Activated CD4-positive, alpha-beta T cell treated with anti-CD3 and anti-CD28 coated beads for 1 hour (primary cell): ENCODE results near the gene P2RX6.
"Not testable (repeated sequence)": the region's sequence is repeated elsewhere in the genome, so short reads cannot be mapped to it uniquely, and the experiment has no call there.

Experiments used
- DNase-seq: peaks from one replicate; pipeline ENCODE4 v3.0.0-alpha.2; 2020

The P2RX6 gene

DNA sequence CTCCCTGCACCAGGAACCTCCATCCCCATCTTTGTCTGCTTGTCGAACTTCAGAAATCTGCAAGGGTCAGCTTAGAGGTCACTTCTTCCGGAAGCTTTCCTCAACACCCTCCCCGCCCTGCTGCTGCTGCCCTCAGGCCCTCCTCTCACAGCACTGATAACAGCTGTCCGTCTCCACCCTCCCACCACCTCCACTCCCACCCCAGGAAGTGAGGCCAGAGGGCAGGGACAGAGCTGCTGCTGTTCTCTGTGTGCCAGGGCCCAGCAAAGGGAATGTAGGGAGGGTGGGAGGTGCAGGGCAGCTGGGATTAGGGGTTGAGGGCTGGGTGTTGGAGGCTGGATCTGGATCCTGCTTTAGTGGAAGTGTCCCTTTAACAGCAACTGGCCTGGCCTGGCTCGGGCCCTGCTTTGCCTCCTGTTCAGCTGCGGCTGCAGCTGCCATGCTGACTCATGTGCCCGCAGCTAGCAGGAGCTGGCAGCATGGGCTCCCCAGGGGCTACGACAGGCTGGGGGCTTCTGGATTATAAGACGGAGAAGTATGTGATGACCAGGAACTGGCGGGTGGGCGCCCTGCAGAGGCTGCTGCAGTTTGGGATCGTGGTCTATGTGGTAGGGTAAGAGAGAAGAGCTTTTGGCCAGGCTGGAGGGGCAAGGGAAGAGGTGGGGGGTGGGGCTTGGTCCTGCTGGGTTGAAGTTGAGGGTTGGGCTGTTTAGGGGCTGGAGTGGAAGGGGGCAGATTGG is at the start of gene P2RX6:
TSS of gene P2RX6 (plus strand) at position 440 of the 740 bp plus-strand sequence. CDS start at position 450, 10 bp downstream.
- no peak for DNase-seq

- DNase-seq: no peak
Measured at GRCh38 chr22:20965888-20966855, 48.8 kb upstream of the P2RX6 start.

- DNase-seq: no peak
Measured at GRCh38 chr22:20966883-20967696, 47.9 kb upstream of the P2RX6 start, which contains the start of gene AIFM3. TSS of gene AIFM3 (plus strand) at chr22:20967255. CDS start at chr22:20967945, 690 bp downstream.

DNA sequence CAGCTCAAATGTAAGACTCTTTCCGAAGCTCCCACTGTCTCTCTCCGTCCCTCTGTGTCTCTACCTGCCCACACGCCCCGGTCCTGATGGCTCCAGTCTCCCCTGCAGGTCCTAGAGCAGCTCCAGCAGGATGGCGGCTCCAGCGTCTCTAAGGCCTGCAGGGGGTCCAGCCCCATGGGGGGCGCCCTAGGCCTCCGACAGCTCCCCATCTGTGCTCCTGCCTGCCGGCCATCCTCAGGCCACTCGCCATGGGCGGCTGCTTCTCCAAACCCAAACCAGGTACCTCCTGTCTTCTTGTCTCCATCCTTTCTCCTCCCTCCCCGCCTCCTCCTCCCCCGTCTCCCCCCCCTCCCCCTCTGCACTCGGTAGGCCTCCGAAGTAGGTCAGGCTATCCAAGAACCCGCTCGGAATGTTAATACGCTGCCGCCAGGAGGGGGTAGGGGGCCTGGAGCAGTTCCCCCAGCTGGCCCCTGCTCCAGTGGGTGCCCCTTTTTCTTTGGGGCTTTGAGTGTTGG is 47.2 kb upstream of the P2RX6 start:
- DNase-seq: no peak

DNA sequence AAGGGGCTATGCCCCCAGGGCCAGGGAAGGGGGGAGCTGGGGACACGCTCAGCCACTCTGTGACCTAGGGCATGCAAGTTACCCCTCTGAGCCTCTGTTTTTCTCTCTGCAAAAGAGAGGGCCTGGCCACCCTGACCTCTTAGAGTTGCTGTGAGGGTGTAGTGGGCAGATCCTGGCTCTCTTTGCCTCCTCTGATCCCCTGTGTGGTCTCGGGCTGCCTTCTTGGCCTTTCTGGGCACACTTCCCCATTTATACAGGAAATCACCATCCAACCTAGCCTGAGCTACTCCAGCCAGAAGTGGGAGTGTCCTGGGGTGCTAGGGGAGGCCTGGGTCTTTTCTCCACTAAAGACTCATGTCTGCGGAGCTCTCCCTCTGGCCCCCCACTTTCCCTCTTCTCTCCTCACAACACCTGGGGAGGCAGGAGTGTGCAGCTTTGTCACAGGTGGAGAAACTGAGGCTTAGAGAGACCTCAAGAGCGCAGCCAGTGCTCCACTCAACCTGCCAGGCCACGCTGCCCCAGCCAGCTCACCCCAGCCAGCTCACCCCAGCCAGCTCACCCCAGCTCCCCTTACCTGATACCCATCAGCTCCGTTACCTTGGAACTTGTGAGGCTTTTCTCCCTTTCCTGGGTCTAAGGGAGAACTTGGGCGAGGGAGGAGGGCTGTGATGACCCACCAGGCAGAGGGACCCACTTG is 46.5 kb upstream of the P2RX6 start:
- DNase-seq: no peak

GRCh38 chr22:20970939-20971657 is 43.9 kb upstream of the P2RX6 start:
- no peak for DNase-seq

DNA sequence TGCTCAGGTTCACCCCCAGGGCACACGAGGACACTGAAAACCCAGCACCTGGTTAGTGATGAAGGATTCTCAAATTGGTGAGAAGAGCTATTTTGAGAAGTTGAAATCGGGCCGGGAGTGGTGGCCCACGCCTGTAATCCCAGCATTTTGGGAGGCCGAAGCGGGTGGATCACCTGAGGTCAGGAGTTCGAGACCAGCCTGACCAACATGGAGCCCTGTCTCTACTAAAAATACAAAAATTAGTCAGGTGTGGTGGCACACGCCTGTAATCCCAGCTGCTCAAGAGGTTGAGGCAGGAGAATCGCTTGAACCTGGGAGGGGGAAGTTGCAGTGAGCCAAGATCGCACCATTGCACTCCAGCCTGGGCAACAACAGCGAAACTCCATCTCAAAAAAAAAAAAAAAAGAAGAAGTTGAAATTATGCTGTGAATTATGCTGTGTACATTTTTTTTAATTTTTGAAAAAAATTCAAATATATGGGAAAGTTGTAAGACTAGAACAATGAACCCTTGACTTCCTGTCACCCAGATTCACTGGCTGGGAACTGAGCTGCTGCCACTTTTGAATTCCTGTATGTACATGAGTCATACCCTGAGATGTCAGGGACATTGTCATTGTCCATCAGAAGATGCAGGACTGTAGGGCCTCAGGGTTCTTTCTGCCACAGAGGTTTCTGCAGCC is 42.8 kb upstream of the P2RX6 start:
- not testable (repeated sequence) for DNase-seq

GRCh38 chr22:20972933-20973577 is 41.9 kb upstream of the P2RX6 start:
- no peak for DNase-seq

DNA sequence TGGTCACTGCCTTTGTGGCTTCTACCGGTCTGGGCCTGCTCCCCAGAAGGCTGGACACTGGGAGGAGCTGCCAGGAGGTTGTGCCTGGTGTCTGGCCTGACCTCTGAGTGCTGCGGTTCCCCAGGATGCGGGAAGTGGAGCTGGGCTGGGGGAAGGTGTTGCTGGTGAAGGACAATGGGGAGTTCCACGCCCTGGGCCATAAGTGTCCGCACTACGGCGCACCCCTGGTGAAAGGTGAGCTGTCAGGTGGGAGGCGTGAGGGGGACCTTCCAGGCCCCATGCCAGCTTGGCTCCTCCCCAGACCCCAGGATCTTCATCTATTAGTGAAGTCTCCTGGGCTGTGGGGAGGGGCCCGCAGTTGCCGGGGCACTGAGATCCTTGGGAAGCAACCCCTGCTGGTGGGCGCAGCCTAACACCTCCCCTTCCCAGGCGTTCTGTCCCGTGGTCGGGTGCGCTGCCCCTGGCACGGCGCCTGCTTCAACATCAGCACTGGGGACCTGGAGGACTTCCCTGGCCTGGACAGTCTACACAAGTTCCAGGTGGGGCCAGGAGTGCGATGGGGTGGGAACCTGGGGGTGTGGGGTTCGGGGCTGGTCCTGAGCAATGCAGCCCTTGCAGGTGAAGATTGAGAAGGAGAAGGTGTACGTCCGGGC is 41.2 kb upstream of the P2RX6 start:
- no peak for DNase-seq

GRCh38 chr22:20974336-20974955 is 40.5 kb upstream of the P2RX6 start:
- no peak for DNase-seq

DNA sequence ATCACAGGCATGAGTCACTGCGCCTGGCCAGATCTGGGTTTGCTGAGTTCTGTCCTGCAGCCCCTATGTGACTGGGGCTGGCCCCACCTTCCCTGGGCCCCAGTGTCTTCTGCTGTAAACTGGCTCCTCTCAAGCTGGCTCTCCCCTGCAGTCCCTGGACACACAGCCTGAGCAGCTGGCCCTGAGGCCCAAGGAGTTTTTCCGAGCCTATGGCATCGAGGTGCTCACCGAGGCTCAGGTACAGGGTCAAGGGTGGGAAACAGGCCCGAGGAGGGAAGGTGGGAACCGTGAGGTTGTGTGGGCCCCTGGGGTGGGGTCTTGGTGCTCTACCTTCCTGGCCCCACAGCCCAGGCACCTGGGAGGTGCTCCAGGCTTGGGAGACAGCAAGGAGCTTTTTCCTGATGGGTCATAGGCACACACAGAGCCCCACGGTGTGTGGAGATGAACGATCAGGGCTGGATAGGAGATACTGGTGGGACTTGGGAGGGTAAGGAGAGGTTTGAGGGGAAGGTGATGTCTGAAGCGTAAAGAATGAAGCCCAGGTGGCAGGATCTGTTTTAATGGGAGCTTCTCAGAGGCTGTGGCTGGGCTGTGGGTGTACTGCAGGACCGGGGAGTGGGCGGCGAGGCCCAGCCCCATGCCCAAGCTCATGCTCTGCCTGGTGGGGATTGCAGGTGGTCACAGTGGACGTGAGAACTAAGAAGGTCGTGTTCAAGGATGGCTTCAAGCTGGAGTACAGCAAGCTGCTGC is 39.2 kb upstream of the P2RX6 start:
- DNase-seq: no peak

- DNase-seq: no peak
Measured at GRCh38 chr22:20976291-20976877, 38.6 kb upstream of the P2RX6 start.

- no peak for DNase-seq
Measured at GRCh38 chr22:20977019-20977418, 37.9 kb upstream of the P2RX6 start.

DNA sequence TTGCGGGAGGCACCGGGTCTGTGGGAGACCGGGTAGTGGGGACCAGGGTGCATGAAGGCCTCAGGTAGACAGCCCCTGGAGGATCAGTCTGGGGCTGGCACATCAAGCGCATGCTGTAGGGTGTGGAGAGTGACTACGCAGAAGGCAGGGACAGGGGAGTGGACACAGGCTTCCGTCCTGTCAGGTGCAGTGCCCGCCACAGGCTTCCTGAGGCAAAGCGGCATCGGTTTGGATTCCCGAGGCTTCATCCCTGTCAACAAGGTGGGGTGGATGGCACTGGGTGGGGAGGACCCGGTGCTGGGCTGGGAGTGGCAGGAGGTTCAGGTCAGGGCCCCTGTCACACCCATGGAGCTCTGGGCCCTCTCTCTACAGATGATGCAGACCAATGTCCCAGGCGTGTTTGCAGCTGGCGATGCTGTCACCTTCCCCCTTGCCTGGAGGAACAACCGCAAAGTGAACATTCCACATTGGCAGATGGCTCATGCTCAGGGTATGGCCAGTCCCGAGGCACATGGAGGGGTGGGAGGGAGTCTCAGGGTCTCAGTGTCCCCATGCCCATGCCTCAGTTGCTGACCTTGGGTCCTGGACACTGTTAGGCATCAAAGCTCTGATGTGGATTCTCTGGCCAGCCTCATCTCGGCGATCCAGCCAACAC is 37.3 kb upstream of the P2RX6 start:
- DNase-seq: no peak

GRCh38 chr22:20978419-20978818 is 36.5 kb upstream of the P2RX6 start:
- no peak for DNase-seq

- peak; percentile 47 for DNase-seq
Measured at GRCh38 chr22:20979243-20979809, 35.6 kb upstream of the P2RX6 start.

DNA sequence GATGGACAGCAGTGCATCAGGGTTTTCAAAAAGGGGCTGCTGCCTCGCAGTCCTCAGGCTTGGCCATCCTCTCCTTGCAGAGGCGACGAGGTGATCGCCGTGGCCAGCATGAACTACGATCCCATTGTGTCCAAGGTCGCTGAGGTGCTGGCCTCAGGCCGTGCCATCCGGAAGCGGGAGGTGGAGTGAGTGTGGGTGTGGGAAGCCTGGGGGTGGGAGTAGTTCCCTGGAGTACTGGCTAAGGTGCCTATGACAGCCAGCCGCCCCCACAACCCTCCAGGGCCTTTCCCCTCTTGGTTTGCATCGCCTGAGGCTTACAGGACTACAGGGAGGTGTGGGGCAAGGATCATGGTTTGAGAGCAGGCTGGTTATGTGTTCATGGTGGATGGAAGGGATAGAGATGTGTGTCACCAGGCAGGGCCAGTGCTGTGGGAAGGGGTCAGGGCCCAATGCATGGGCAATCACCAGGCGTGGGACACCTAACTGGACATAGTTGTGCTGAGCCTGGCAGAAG is 35.0 kb upstream of the P2RX6 start:
- DNase-seq: no peak
